ENCODE results near the gene SDK2.

Gene SDK2

DNA sequence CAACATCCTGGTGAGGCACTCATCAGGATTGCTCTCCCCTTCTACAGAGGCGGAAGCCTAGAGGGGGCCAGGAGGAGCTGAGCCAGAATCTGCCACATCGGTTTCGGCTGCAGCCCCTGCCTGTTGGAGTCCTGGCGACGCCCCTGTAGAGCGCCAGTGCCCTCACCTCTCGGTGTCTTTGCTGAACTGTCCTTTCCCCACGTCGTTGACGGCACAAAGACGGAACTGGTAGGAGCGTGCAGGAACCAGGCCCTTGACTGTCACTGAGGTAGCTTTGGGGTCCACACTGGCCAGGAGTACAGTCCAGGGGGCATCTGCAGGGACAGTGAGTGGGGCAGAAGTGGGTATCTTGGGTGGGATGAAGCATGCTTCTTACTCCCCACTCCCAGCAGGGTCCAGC, 222.1 kb downstream of the SDK2 start:
- DNase-seq (ENCODE audit: insufficient read length, low spot score) (no peak), FAIRE-seq (no peak)
- TF ChIP-seq, protein P1, sequence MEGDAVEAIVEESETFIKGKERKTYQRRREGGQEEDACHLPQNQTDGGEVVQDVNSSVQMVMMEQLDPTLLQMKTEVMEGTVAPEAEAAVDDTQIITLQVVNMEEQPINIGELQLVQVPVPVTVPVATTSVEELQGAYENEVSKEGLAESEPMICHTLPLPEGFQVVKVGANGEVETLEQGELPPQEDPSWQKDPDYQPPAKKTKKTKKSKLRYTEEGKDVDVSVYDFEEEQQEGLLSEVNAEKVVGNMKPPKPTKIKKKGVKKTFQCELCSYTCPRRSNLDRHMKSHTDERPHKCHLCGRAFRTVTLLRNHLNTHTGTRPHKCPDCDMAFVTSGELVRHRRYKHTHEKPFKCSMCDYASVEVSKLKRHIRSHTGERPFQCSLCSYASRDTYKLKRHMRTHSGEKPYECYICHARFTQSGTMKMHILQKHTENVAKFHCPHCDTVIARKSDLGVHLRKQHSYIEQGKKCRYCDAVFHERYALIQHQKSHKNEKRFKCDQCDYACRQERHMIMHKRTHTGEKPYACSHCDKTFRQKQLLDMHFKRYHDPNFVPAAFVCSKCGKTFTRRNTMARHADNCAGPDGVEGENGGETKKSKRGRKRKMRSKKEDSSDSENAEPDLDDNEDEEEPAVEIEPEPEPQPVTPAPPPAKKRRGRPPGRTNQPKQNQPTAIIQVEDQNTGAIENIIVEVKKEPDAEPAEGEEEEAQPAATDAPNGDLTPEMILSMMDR (IDR thresholded peaks at IDR 0.05; ENCODE audit: insufficient read depth, missing control alignments), result no peak

DNA sequence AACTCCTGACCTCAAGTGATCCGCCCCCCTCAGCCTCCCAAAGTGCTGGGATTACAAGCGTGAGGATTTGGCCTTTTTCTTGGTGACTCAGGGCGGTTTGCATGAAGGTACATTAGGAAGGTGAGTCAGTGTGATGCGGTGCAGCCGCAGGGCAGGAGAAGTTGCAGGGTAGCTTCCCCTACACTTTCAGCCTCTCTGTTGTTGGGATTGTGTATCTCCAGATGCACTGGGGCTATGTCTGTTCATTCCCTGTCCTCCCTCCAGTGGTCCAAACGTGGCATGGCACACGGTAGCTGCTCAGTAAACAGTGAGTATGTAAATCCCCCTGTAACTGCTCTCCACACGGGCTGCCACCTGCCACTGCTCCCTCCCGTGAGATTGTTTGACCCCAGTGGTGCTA, 223.3 kb downstream of the SDK2 start:
- DNase-seq (ENCODE audit: insufficient read length, low spot score), result no peak
- FAIRE-seq, result no peak
- TF ChIP-seq, protein P1 (IDR thresholded peaks at IDR 0.05; ENCODE audit: insufficient read depth, missing control alignments), result no peak

GRCh38 chr17:73419881-73420280, 224.4 kb downstream of the SDK2 start:
- DNase-seq (ENCODE audit: insufficient read length, low spot score) (no peak), FAIRE-seq (no peak)
- TF ChIP-seq, protein P1 (IDR thresholded peaks at IDR 0.05; ENCODE audit: insufficient read depth, missing control alignments), result no peak

GRCh38 chr17:73419051-73419450, 225.2 kb downstream of the SDK2 start:
- TF ChIP-seq, protein P1 (IDR thresholded peaks at IDR 0.05; ENCODE audit: insufficient read depth, missing control alignments), result no peak
- no peak for DNase-seq (ENCODE audit: insufficient read length, low spot score)
- FAIRE-seq, result no peak

- TF ChIP-seq, protein P1 (IDR thresholded peaks at IDR 0.05; ENCODE audit: insufficient read depth, missing control alignments), result no peak
- DNase-seq (ENCODE audit: insufficient read length, low spot score) (no peak), FAIRE-seq (no peak)
Measured at GRCh38 chr17:73415782-73416181, 228.5 kb downstream of the SDK2 start.

GRCh38 chr17:73414171-73414955, 229.9 kb downstream of the SDK2 start:
- FAIRE-seq (no peak), DNase-seq (ENCODE audit: insufficient read length, low spot score) (no peak)
- TF ChIP-seq, protein P1 (IDR thresholded peaks at IDR 0.05; ENCODE audit: insufficient read depth, missing control alignments), result no peak

- FAIRE-seq (no peak), DNase-seq (ENCODE audit: insufficient read length, low spot score) (no peak)
- TF ChIP-seq, protein P1 (IDR thresholded peaks at IDR 0.05; ENCODE audit: insufficient read depth, missing control alignments), result no peak
Measured at GRCh38 chr17:73412914-73413313, 231.3 kb downstream of the SDK2 start.
